GM18858 (cell line): ENCODE results near the gene PPFIA4.

Experiments
- ATAC-seq: cut with Tn5 transposase; IDR thresholded peaks from one replicate; pipeline ENCODE4 v1.9.1; 2021; ENCODE audit not compliant: unreplicated experiment

PPFIA4 gene

GRCh38 chr1:203098445-203098844 is 72.2 kb downstream of the PPFIA4 start:
- no peak for ATAC-seq

- ATAC-seq = no peak
Measured at GRCh38 chr1:203098914-203099520, 72.7 kb downstream of the PPFIA4 start.

- ATAC-seq = no peak
Measured at GRCh38 chr1:203099805-203100515, 73.7 kb downstream of the PPFIA4 start.

- no peak for ATAC-seq
Measured at GRCh38 chr1:203100516-203100869, 74.2 kb downstream of the PPFIA4 start.

- ATAC-seq = no peak
Measured at GRCh38 chr1:203101813-203102634, 75.7 kb downstream of the PPFIA4 start.

- no peak for ATAC-seq
Measured at GRCh38 chr1:203103216-203103615, 76.9 kb downstream of the PPFIA4 start.

- no peak for ATAC-seq
Measured at GRCh38 chr1:203103829-203104495, 77.7 kb downstream of the PPFIA4 start.

- ATAC-seq = no peak
Measured at GRCh38 chr1:203104789-203105390, 78.6 kb downstream of the PPFIA4 start.

- ATAC-seq = no peak
Measured at GRCh38 chr1:203112475-203112874, 86.2 kb downstream of the PPFIA4 start.

GRCh38 chr1:203113308-203113707 is 87.0 kb downstream of the PPFIA4 start:
- no peak for ATAC-seq

- no peak for ATAC-seq
Measured at GRCh38 chr1:203114202-203114601, 87.9 kb downstream of the PPFIA4 start.

GRCh38 chr1:203116091-203116820 is 90.0 kb downstream of the PPFIA4 start:
- no peak for ATAC-seq

GRCh38 chr1:203117611-203118575 is 91.6 kb downstream of the PPFIA4 start:
- ATAC-seq = no peak

GRCh38 chr1:203120325-203121153 is 94.2 kb downstream of the PPFIA4 start:
- ATAC-seq = no peak

GRCh38 chr1:203121186-203122015 is 95.1 kb downstream of the PPFIA4 start:
- ATAC-seq = no peak

- ATAC-seq = no peak
Measured at GRCh38 chr1:203122159-203122558, 95.9 kb downstream of the PPFIA4 start.

GRCh38 chr1:203124011-203124410 is 97.7 kb downstream of the PPFIA4 start:
- no peak for ATAC-seq
